Tongue (tissue), 2 donors: ENCODE results near the gene CHID1. TPM values are rescaled to one million over a fixed set of nuclear protein-coding genes. Genes with fewer than 3 reads are reported as not detected.
A peak's percentile ranks its signal among the peaks of the same experiment; 100 is the strongest.

Experiments
- DNase-seq: peaks from one replicate; pipeline ENCODE4 v3.0.0-alpha.2; 2015
- total RNA-seq: library from RNA; depleted of rRNA; stranded (reverse); fragments of >200 nt; gene quantifications from one replicate; pipeline ENCODE4 v1.2.3, GENCODE V29; 2014

CHID1 gene
- total RNA-seq, 1 donor from 2014 or later: 46.4 TPM

- DNase-seq: peak; percentile 21
These were observed 76.7 kb downstream of the CHID1 start for GRCh38 chr11:833849-834311.

- peak; percentile 72 for DNase-seq
These were observed 77.4 kb downstream of the CHID1 start for GRCh38 chr11:833114-833791.

- DNase-seq: peak; percentile 84
These were observed 78.0 kb downstream of the CHID1 start, which contains the start of gene CD151 for GRCh38 chr11:832529-833113. Gene CD151, plus strand, starts transcription at chr11:832952. Its CDS starts 3,118 bp downstream, at chr11:836070.

GRCh38 chr11:831961-832528 lies 78.6 kb downstream of the CHID1 start:
- no peak for DNase-seq

- DNase-seq: peak; percentile 79
These were observed 79.3 kb downstream of the CHID1 start for GRCh38 chr11:831118-831864.

- DNase-seq: peak; percentile 87
These were observed 80.1 kb downstream of the CHID1 start for GRCh38 chr11:830295-831117.

GRCh38 chr11:829847-830294 lies 80.7 kb downstream of the CHID1 start:
- no peak for DNase-seq

- DNase-seq: no peak
These were observed 81.3 kb downstream of the CHID1 start for GRCh38 chr11:829176-829846.

GRCh38 chr11:828506-829175 lies 82.0 kb downstream of the CHID1 start:
- no peak for DNase-seq

- DNase-seq: no peak
These were observed 82.8 kb downstream of the CHID1 start, which contains the start of gene CRACR2B for GRCh38 chr11:827897-828192. Gene CRACR2B, plus strand, starts transcription at chr11:827919. Its CDS starts 689 bp downstream, at chr11:828608.

- DNase-seq: no peak
These were observed 83.3 kb downstream of the CHID1 start for GRCh38 chr11:827146-827896.

- DNase-seq: no peak
These were observed 83.8 kb downstream of the CHID1 start for GRCh38 chr11:826836-827145.

GRCh38 chr11:826227-826621 lies 84.4 kb downstream of the CHID1 start:
- no peak for DNase-seq

- no peak for DNase-seq
These were observed 85.0 kb downstream of the CHID1 start for GRCh38 chr11:825366-826226.

GRCh38 chr11:824942-825341 lies 85.7 kb downstream of the CHID1 start:
- no peak for DNase-seq

- peak; percentile 85 for DNase-seq
These were observed 86.2 kb downstream of the CHID1 start for GRCh38 chr11:824292-824880.

GRCh38 chr11:823441-824291 lies 86.9 kb downstream of the CHID1 start:
- DNase-seq: no peak
